GM23338 (cell line): ENCODE data around the gene DPM1. TPM values are rescaled to one million over a fixed set of nuclear protein-coding genes. Genes with fewer than 3 reads are reported as not detected.

Experiments
- ATAC-seq: fragments of 200-7000 bp; cut with Tn5 transposase; 3 replicates; pipeline ENCODE4 v1.9.1; 2020
- DNase-seq: peaks from one replicate; pipeline ENCODE4 v3.0.0-alpha.2; 2015; ENCODE audit warnings: low spot score
- H2AFZ ChIP-seq: fragments of 200-600 bp; sonication (generic); 2 replicates; pipeline ENCODE4 v1.8.0; 2016; ENCODE audit warnings: antibody characterized with exemption, mild to moderate bottlenecking, moderate library complexity
- H3F3A ChIP-seq: fragments of 200-600 bp; sonication (generic); replicated peaks from 2 replicates; pipeline ENCODE4 v1.8.0; 2017; ENCODE audit warnings: antibody characterized with exemption, mixed run types, low read depth
- H3K27ac ChIP-seq: fragments of 200-600 bp; sonication (generic); 2 replicates; pipeline ENCODE4 v1.6.1; 2016; ENCODE audit warnings: low read depth
- H3K27me3 ChIP-seq: fragments of 200-600 bp; sonication (generic); 2 replicates; pipeline ENCODE4 v1.8.0; 2016; ENCODE audit warnings: mild to moderate bottlenecking, mixed run types, moderate library complexity; ENCODE audit not compliant: insufficient read depth
- H3K36me3 ChIP-seq: fragments of 200-600 bp; sonication (generic); 2 replicates; pipeline ENCODE4 v1.8.0; 2016; ENCODE audit warnings: mild to moderate bottlenecking; ENCODE audit not compliant: insufficient read depth
- H3K4me1 ChIP-seq: fragments of 200-600 bp; sonication (generic); 2 replicates; pipeline ENCODE4 v1.8.0; 2016; ENCODE audit warnings: mild to moderate bottlenecking, moderate library complexity; ENCODE audit not compliant: insufficient read depth
- H3K4me2 ChIP-seq: fragments of 200-600 bp; sonication (generic); 2 replicates; pipeline ENCODE4 v1.7.1; 2017; ENCODE audit warnings: mixed run types
- H3K4me3 ChIP-seq: fragments of 200-600 bp; sonication (generic); 2 replicates; pipeline ENCODE4 v1.6.1; 2016; ENCODE audit warnings: mixed run types
- H3K79me2 ChIP-seq: fragments of 200-600 bp; sonication (generic); replicated peaks from 2 replicates; pipeline ENCODE4 v1.8.0; 2017; ENCODE audit warnings: mild to moderate bottlenecking; ENCODE audit not compliant: insufficient read depth
- H3K9me2 ChIP-seq: fragments of 200-600 bp; sonication (generic); 2 replicates; pipeline ENCODE4 v1.8.0; 2017; ENCODE audit not compliant: insufficient read depth
- H4K20me1 ChIP-seq: fragments of 200-600 bp; sonication (generic); replicated peaks from 2 replicates; pipeline ENCODE4 v1.8.0; 2017; ENCODE audit warnings: mild to moderate bottlenecking; ENCODE audit not compliant: insufficient read depth
- H3K27ac Mint-ChIP-seq: 2 replicates; pipeline ENCODE4 v1.8.0; 2020; ENCODE audit warnings: inconsistent platforms, mild to moderate bottlenecking, moderate library complexity, mixed read lengths
- H3K27me3 Mint-ChIP-seq: 3 replicates; pipeline ENCODE4 v1.8.0; 2022; ENCODE audit warnings: low read depth, mild to moderate bottlenecking, moderate library complexity, mixed read lengths, inconsistent platforms; ENCODE audit not compliant: insufficient read depth, poor library complexity
- H3K36me3 Mint-ChIP-seq: 3 replicates; pipeline ENCODE4 v1.8.0; 2021; ENCODE audit warnings: low read depth, mild to moderate bottlenecking, inconsistent platforms, moderate library complexity, mixed read lengths
- H3K4me1 Mint-ChIP-seq: 3 replicates; pipeline ENCODE4 v1.8.0; 2020; ENCODE audit warnings: mild to moderate bottlenecking, inconsistent platforms, mixed read lengths
- H3K4me3 Mint-ChIP-seq: 3 replicates; pipeline ENCODE4 v1.8.0; 2021; ENCODE audit warnings: moderate library complexity, mild to moderate bottlenecking, inconsistent platforms, mixed read lengths
- H3K9me3 Mint-ChIP-seq: 3 replicates; pipeline ENCODE4 v1.8.0; 2020; ENCODE audit warnings: moderate library complexity, mild to moderate bottlenecking, inconsistent platforms, mixed read lengths
- CREB1 ChIP-seq: fragments of 250-450 bp; sonication (Bioruptor Pico); IDR thresholded peaks from 2 replicates; pipeline ENCODE4 v1.5.0; 2020; ENCODE audit warnings: low read depth, mild to moderate bottlenecking, moderate library complexity
- EZH2phosphoT487 ChIP-seq: fragments of 200-600 bp; sonication (generic); IDR thresholded peaks from one replicate; pipeline ENCODE4 v1.8.1; 2018; ENCODE audit warnings: antibody characterized with exemption; ENCODE audit not compliant: unreplicated experiment
- JUNB ChIP-seq: IDR thresholded peaks from one replicate; pipeline ENCODE4 v1.6.1; 2016; ENCODE audit warnings: antibody characterized with exemption; ENCODE audit not compliant: unreplicated experiment
- NANOG ChIP-seq: IDR thresholded peaks from 2 replicates; pipeline ENCODE4 v1.6.1; 2016; ENCODE audit warnings: antibody characterized with exemption, borderline replicate concordance
- ZNF331 ChIP-seq: fragments of 250-450 bp; sonication (Bioruptor Pico); IDR thresholded peaks from 2 replicates; pipeline ENCODE4 v1.5.0; 2020; ENCODE audit warnings: low read depth, mild to moderate bottlenecking, moderate library complexity
- polyA plus RNA-seq: library from polyadenylated mRNA; unstranded; fragments of >200 nt; fragmentation: Nextera tagmentation; extraction: Ambion mirVana; gene quantifications from 2 replicates; pipeline ENCODE4 v1.2.1, GENCODE V29; 2016
- total RNA-seq: library from RNA; depleted of rRNA; stranded (reverse); fragments of >200 nt; shearing (Covaris generic); gene quantifications from 2 replicates; pipeline ENCODE4 v1.2.3, GENCODE V29; 2014
- TF ChIP-seq, protein P1 (sequence below): IDR thresholded peaks from 2 replicates; pipeline ENCODE4 v1.6.1; 2016; ENCODE audit warnings: antibody characterized with exemption
- TF ChIP-seq, protein P2 (sequence below), 2 experiments: fragments of 200-600 bp in 1 of 2; sonication (generic) in 1 of 2; conservative IDR thresholded peaks; 2 replicates each; pipeline versions ENCODE4 v1.5.1 to v1.6.1; 2016 to 2017; ENCODE audit warnings: antibody characterized with exemption in 2 of 2, low read depth in 2 of 2, mild to moderate bottlenecking in 2 of 2, moderate library complexity in 1 of 2
- TF ChIP-seq, protein P3 (sequence below): IDR thresholded peaks from one replicate; pipeline ENCODE4 v1.6.1; 2018; ENCODE audit warnings: antibody characterized with exemption; ENCODE audit not compliant: unreplicated experiment

DPM1 gene
- total and polyA plus RNA-seq, 2 experiments from 2014 or later, result 71.7 to 130 TPM

DNA sequence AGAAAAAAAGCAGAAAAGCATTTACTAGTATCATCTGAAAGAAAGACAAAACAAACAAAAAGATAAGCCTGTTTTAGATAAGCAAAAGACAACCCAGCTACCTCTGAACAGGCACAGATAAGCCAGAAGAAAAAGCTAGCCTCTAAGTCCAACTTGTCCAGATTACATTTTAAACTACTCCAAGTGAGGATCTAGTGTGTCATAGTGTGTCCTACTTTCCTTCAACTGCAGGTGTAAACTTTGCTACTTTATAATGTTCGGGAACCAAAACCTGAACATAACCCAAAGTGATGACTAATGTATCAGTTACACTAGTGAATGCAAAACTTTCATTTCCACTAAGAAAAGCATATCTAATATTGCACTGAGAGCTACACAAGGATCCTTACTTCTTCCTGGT is 46.6 kb downstream of the DPM1 start:
- H4K20me1 ChIP-seq, result peaks cover 98% of the 10 kb centered on the region

DNA sequence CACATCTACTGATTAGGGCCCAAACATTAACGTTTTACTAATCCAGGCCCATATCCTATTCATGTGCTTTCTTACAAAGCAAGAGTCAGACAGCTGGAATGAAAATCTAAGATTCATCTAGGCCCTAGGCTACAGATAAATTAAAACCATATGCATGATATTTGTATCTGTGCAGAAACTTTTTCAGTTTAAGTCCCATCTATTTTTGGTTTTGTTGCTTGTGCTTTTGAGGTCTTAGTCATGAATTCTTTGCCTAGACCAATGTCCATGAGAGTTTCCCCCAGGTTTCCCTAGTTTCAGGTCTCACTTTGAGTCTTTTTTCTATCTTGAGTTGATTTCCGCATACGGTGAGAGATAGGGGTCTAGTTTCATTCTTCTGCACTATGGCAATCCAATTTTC is 47.3 kb downstream of the DPM1 start:
- ATAC-seq, result no peak
- Histone ChIP-seq H3K4me1 (peaks cover 59% of the 10 kb centered on the region), H3K36me3 (no peaks in the 10 kb centered on the region), H3F3A (no peaks in the 10 kb centered on the region; the same call in 1 of the 2 replicates), H3K27ac (0 out of 2 replicates have a peak overlapping the region, but pooled peaks have one; percentile 15), H3K79me2 (peaks cover 100% of the 10 kb centered on the region), H4K20me1 (peaks cover 98% of the 10 kb centered on the region), H3K9me2 (no peaks in the 10 kb centered on the region), H2AFZ (no peak overlapping the region), H3K4me3 (no peak overlapping the region), H3K4me2 (no peak overlapping the region), H3K27me3 (no peaks in the 10 kb centered on the region)
- DNase-seq, result no peak
- Mint-ChIP-seq H3K4me3 (no peak overlapping the region), H3K4me1 (peaks cover 63% of the 10 kb centered on the region), H3K27ac (no peak overlapping the region), H3K36me3 (peaks cover 62% of the 10 kb centered on the region; the same call in 2 of the 3 replicates), H3K9me3 (no peaks in the 10 kb centered on the region), H3K27me3 (peaks cover 17% of the 10 kb centered on the region)
- no peak for TF ChIP-seq NANOG

More for the DNA sequence above, 46.6 kb downstream of the DPM1 start:
- H3F3A ChIP-seq, result no peaks in the 10 kb centered on the region; the same call in 1 of the 2 replicates
- Mint-ChIP-seq H3K4me1 (peaks cover 65% of the 10 kb centered on the region), H3K27me3 (peaks cover 17% of the 10 kb centered on the region), H3K27ac (no peak overlapping the region), H3K36me3 (peaks cover 61% of the 10 kb centered on the region; the same call in 2 of the 3 replicates), H3K9me3 (no peaks in the 10 kb centered on the region), H3K4me3 (no peak overlapping the region)
- ATAC-seq (no peak), DNase-seq (no peak)
- no peak overlapping the region for H3K4me2 ChIP-seq
- H3K79me2 ChIP-seq, result peaks cover 100% of the 10 kb centered on the region
- peak overlapping the region; percentile 15; the same call in 1 of the 2 replicates for H3K27ac ChIP-seq
- no peaks in the 10 kb centered on the region for H3K27me3 ChIP-seq
- no peaks in the 10 kb centered on the region for H3K9me2 ChIP-seq
- H3K4me1 ChIP-seq, result peaks cover 59% of the 10 kb centered on the region
- no peaks in the 10 kb centered on the region for H3K36me3 ChIP-seq
- TF ChIP-seq, protein P1, sequence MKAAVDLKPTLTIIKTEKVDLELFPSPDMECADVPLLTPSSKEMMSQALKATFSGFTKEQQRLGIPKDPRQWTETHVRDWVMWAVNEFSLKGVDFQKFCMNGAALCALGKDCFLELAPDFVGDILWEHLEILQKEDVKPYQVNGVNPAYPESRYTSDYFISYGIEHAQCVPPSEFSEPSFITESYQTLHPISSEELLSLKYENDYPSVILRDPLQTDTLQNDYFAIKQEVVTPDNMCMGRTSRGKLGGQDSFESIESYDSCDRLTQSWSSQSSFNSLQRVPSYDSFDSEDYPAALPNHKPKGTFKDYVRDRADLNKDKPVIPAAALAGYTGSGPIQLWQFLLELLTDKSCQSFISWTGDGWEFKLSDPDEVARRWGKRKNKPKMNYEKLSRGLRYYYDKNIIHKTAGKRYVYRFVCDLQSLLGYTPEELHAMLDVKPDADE, result no peak
- TF ChIP-seq, protein P2, sequence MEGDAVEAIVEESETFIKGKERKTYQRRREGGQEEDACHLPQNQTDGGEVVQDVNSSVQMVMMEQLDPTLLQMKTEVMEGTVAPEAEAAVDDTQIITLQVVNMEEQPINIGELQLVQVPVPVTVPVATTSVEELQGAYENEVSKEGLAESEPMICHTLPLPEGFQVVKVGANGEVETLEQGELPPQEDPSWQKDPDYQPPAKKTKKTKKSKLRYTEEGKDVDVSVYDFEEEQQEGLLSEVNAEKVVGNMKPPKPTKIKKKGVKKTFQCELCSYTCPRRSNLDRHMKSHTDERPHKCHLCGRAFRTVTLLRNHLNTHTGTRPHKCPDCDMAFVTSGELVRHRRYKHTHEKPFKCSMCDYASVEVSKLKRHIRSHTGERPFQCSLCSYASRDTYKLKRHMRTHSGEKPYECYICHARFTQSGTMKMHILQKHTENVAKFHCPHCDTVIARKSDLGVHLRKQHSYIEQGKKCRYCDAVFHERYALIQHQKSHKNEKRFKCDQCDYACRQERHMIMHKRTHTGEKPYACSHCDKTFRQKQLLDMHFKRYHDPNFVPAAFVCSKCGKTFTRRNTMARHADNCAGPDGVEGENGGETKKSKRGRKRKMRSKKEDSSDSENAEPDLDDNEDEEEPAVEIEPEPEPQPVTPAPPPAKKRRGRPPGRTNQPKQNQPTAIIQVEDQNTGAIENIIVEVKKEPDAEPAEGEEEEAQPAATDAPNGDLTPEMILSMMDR (conservative IDR thresholded peaks at IDR 0.05; ENCODE audit: low read depth in 2 of 2), result no peak
- TF ChIP-seq ZNF331 (no peak), CREB1 (no peak), NANOG (no peak)
- no peak overlapping the region for H3K4me3 ChIP-seq
- no peak overlapping the region for H2AFZ ChIP-seq

DNA sequence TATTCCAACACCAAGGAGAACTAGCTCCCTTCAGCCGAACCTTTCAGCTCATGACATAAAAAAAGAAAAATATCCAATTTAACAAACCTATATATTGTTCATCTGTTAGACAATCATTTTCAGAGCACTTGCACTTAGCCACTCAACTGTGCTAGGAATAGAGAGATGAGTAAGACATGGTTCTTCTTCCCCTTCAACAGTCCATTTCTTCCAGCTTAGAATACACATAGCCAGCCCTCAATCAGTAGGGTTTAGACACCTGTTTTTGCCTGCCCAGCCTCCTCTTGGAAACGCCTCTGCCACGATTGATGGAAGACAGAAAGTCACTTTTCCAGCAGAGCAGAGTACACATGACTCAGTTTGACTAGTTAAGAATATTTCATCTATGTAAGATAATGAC is 48.9 kb downstream of the DPM1 start:
- Mint-ChIP-seq H3K27me3 (peaks cover 19% of the 10 kb centered on the region), H3K27ac (no peak overlapping the region), H3K4me3 (no peak overlapping the region), H3K36me3 (peaks cover 59% of the 10 kb centered on the region; the same call in 2 of the 3 replicates), H3K9me3 (no peaks in the 10 kb centered on the region), H3K4me1 (peaks cover 55% of the 10 kb centered on the region)
- no peak overlapping the region for H3K4me3 ChIP-seq
- no peaks in the 10 kb centered on the region for H3K27me3 ChIP-seq
- H3K27ac ChIP-seq, result no peak overlapping the region; the same call in 1 of the 2 replicates
- H2AFZ ChIP-seq, result no peak overlapping the region
- H3F3A ChIP-seq, result no peaks in the 10 kb centered on the region; the same call in 1 of the 2 replicates
- no peaks in the 10 kb centered on the region for H3K9me2 ChIP-seq
- ATAC-seq (no peak), DNase-seq (no peak)
- peaks cover 98% of the 10 kb centered on the region for H4K20me1 ChIP-seq
- peaks cover 43% of the 10 kb centered on the region for H3K4me1 ChIP-seq
- peaks cover 100% of the 10 kb centered on the region for H3K79me2 ChIP-seq
- no peak overlapping the region for H3K4me2 ChIP-seq
- no peaks in the 10 kb centered on the region for H3K36me3 ChIP-seq
- TF ChIP-seq, protein P2 (conservative IDR thresholded peaks at IDR 0.05; ENCODE audit: low read depth in 2 of 2), result no peak
- TF ChIP-seq NANOG, result no peak
- no peak for TF ChIP-seq ZNF331
- TF ChIP-seq, protein P1, result no peak
- no peak for TF ChIP-seq EZH2phosphoT487
- TF ChIP-seq, protein P3, sequence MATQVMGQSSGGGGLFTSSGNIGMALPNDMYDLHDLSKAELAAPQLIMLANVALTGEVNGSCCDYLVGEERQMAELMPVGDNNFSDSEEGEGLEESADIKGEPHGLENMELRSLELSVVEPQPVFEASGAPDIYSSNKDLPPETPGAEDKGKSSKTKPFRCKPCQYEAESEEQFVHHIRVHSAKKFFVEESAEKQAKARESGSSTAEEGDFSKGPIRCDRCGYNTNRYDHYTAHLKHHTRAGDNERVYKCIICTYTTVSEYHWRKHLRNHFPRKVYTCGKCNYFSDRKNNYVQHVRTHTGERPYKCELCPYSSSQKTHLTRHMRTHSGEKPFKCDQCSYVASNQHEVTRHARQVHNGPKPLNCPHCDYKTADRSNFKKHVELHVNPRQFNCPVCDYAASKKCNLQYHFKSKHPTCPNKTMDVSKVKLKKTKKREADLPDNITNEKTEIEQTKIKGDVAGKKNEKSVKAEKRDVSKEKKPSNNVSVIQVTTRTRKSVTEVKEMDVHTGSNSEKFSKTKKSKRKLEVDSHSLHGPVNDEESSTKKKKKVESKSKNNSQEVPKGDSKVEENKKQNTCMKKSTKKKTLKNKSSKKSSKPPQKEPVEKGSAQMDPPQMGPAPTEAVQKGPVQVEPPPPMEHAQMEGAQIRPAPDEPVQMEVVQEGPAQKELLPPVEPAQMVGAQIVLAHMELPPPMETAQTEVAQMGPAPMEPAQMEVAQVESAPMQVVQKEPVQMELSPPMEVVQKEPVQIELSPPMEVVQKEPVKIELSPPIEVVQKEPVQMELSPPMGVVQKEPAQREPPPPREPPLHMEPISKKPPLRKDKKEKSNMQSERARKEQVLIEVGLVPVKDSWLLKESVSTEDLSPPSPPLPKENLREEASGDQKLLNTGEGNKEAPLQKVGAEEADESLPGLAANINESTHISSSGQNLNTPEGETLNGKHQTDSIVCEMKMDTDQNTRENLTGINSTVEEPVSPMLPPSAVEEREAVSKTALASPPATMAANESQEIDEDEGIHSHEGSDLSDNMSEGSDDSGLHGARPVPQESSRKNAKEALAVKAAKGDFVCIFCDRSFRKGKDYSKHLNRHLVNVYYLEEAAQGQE, result no peak
- TF ChIP-seq JUNB, result no peak
